Measurements from ENCODE around the gene APOB. TPM values are rescaled to one million over a fixed set of nuclear protein-coding genes. Genes with fewer than 3 reads are reported as not detected.

APOB gene
- total RNA-seq, 1 experiment from 2014 or later: not detected

DNA sequence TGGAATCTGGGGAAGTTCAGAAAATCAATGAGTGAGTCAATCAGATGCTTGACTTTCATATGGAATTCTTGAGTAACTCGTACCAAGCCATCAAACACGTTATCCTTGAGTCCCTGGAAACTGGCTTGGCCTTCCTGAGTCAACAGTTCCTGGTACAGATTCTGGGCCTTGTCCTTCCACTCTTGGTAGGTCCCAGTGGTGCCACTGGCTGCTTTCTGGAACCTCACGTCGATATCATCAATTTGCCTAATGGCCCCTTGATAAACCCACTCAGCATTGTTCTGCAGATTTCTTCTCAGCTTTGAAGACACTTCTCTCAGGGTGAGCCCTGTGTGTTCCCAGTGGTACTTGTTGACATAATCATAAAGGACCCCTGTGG, 41.1 kb downstream of the APOB start:
- intact Hi-C loops (cut with micrococcal nuclease; ENCODE audit: unreplicated experiment): no loop called here
- no peak for TF ChIP-seq CTCF (conservative IDR thresholded peaks at IDR 0.05; ENCODE audit: low read depth, low read length)
- TF ChIP-seq EZH2 (IDR thresholded peaks at IDR 0.05; ENCODE audit: borderline replicate concordance, low read depth, low read length, poor library complexity, severe bottlenecking): no peak

GRCh38 chr2:21001988-21002813, 41.7 kb downstream of the APOB start:
- Histone ChIP-seq H3K4me1 (ENCODE audit: insufficient read depth, low read length, poor library complexity, severe bottlenecking) (no peaks in the 10 kb centered on the region), H3K27me3 (replicated peaks; ENCODE audit: insufficient read depth, low read depth, low read length, poor library complexity) (peaks cover 75% of the 10 kb centered on the region), H3K9me3 (ENCODE audit: low read depth, low read length, poor library complexity, severe bottlenecking) (no peaks in the 10 kb centered on the region), H3K4me3 (ENCODE audit: low read depth, low read length, poor library complexity, severe bottlenecking) (no peak overlapping the region), H3K27ac (ENCODE audit: low read depth, low read length, poor library complexity, severe bottlenecking) (no peak overlapping the region), H3K36me3 (ENCODE audit: insufficient read depth, low read length, poor library complexity, severe bottlenecking) (no peaks in the 10 kb centered on the region)
- TF ChIP-seq EZH2 (IDR thresholded peaks at IDR 0.05; ENCODE audit: borderline replicate concordance, low read depth, low read length, poor library complexity, severe bottlenecking) (no peak), CTCF (conservative IDR thresholded peaks at IDR 0.05; ENCODE audit: low read depth, low read length) (no peak)
- DNase-seq (ENCODE audit: low spot score): no peak
- ChIA-PET POLR2A (ENCODE audit: low non-redundant PET) (no interaction called here), CTCF (no interaction called here)
- intact Hi-C loops (cut with micrococcal nuclease; ENCODE audit: unreplicated experiment): no loop called here
- no TSS peak for BruUV-seq (replicated peaks)

More for the DNA sequence above, 41.1 kb downstream of the APOB start:
- DNase-seq (ENCODE audit: low spot score): no peak
- ChIA-PET POLR2A (ENCODE audit: low non-redundant PET) (no interaction called here), CTCF (no interaction called here)
- no peaks in the 10 kb centered on the region for H3K9me3 ChIP-seq (ENCODE audit: low read depth, low read length, poor library complexity, severe bottlenecking)
- no peaks in the 10 kb centered on the region for H3K4me1 ChIP-seq (ENCODE audit: insufficient read depth, low read length, poor library complexity, severe bottlenecking)
- no peak overlapping the region for H3K4me3 ChIP-seq (ENCODE audit: low read depth, low read length, poor library complexity, severe bottlenecking)
- H3K27me3 ChIP-seq (replicated peaks; ENCODE audit: insufficient read depth, low read depth, low read length, poor library complexity): peaks cover 79% of the 10 kb centered on the region
- H3K36me3 ChIP-seq (ENCODE audit: insufficient read depth, low read length, poor library complexity, severe bottlenecking): no peaks in the 10 kb centered on the region
- H3K27ac ChIP-seq (ENCODE audit: low read depth, low read length, poor library complexity, severe bottlenecking): no peak overlapping the region
- no TSS peak for BruUV-seq (replicated peaks)

- no peaks in the 10 kb centered on the region for H3K4me1 ChIP-seq (ENCODE audit: insufficient read depth, low read length, poor library complexity, severe bottlenecking)
- ChIA-PET POLR2A (ENCODE audit: low non-redundant PET) (no interaction called here), CTCF (no interaction called here)
- no peaks in the 10 kb centered on the region for H3K9me3 ChIP-seq (ENCODE audit: low read depth, low read length, poor library complexity, severe bottlenecking)
- TF ChIP-seq CTCF (conservative IDR thresholded peaks at IDR 0.05; ENCODE audit: low read depth, low read length) (no peak), EZH2 (IDR thresholded peaks at IDR 0.05; ENCODE audit: borderline replicate concordance, low read depth, low read length, poor library complexity, severe bottlenecking) (no peak)
- intact Hi-C loops (cut with micrococcal nuclease; ENCODE audit: unreplicated experiment): no loop called here
- peaks cover 74% of the 10 kb centered on the region for H3K27me3 ChIP-seq (replicated peaks; ENCODE audit: insufficient read depth, low read depth, low read length, poor library complexity)
- DNase-seq (ENCODE audit: low spot score): no peak
- BruUV-seq (replicated peaks): no TSS peak
- no peak overlapping the region for H3K4me3 ChIP-seq (ENCODE audit: low read depth, low read length, poor library complexity, severe bottlenecking)
- H3K27ac ChIP-seq (ENCODE audit: low read depth, low read length, poor library complexity, severe bottlenecking): no peak overlapping the region
- no peaks in the 10 kb centered on the region for H3K36me3 ChIP-seq (ENCODE audit: insufficient read depth, low read length, poor library complexity, severe bottlenecking)
These were observed 42.5 kb downstream of the APOB start for GRCh38 chr2:21001225-21001946.
